Lung (tissue), 12 donors: ENCODE measurements around the gene ANGPTL2. TPM values are rescaled to one million over a fixed set of nuclear protein-coding genes. Genes with fewer than 3 reads are reported as not detected.

Source experiments
- ATAC-seq: fragments of 200-7000 bp; cut with Tn5 transposase; one replicate; pipeline ENCODE4 v1.9.1; 2020; ENCODE audit warnings: moderate number of reproducible peaks; ENCODE audit not compliant: insufficient read depth, low FRiP score
- DNase-seq, 3 donors: peaks; one replicate each; pipeline ENCODE4 v3.0.0-alpha.2; 2013 to 2017
- H3K27ac ChIP-seq, 2 donors: one replicate each; pipeline ENCODE4 v1.5.1; 2013; ENCODE audit warnings: mild to moderate bottlenecking in 2 of 2, moderate library complexity in 2 of 2, control low read depth in 1 of 2, inconsistent platforms in 1 of 2, low read depth in 1 of 2, low read length in 1 of 2
- H3K27me3 ChIP-seq, 3 donors: one replicate each; pipeline ENCODE4 v1.5.1; 2013; ENCODE audit warnings: low read length in 2 of 3; ENCODE audit not compliant: control insufficient read depth in 3 of 3, insufficient read depth in 3 of 3
- H3K36me3 ChIP-seq, 4 donors: one replicate each; pipeline ENCODE4 v1.5.1; 2013; ENCODE audit warnings: low read length in 4 of 4, mild to moderate bottlenecking in 1 of 4, moderate library complexity in 1 of 4; ENCODE audit not compliant: control insufficient read depth in 4 of 4, insufficient read depth in 4 of 4
- H3K4me1 ChIP-seq, 5 donors: one replicate each; pipeline ENCODE4 v1.5.1; 2013; ENCODE audit warnings: low read length in 5 of 5, mild to moderate bottlenecking in 2 of 5, moderate library complexity in 1 of 5; ENCODE audit not compliant: control insufficient read depth in 5 of 5, insufficient read depth in 5 of 5
- H3K4me3 ChIP-seq: one replicate; pipeline ENCODE4 v1.5.1; 2013; ENCODE audit warnings: mild to moderate bottlenecking, control low read depth, moderate library complexity
- H3K9ac ChIP-seq, 2 donors: one replicate each; pipeline ENCODE4 v1.5.1; 2013; ENCODE audit warnings: low read length in 2 of 2, control low read depth in 1 of 2; ENCODE audit not compliant: insufficient read depth in 1 of 2
- H3K9me3 ChIP-seq, 4 donors: one replicate each; pipeline ENCODE4 v1.5.1; 2013; ENCODE audit warnings: low read length in 3 of 4, mild to moderate bottlenecking in 1 of 4, moderate library complexity in 1 of 4; ENCODE audit not compliant: control insufficient read depth in 4 of 4, insufficient read depth in 3 of 4
- WGBS, 2 donors: extraction: QIAGEN DNeasy Blood & Tissue Kit; methylation state at CpG; one replicate each; pipeline ENCODE4 v1.1.7; 2013; 5-methylcytosine and 5-hydroxymethylcytosine counted together
- polyA plus RNA-seq, 2 donors: library from polyadenylated mRNA; stranded (reverse); fragments of 200-250 nt; gene quantifications; one replicate each; pipeline ENCODE4 v1.2.1, GENCODE V29; 2013
- total RNA-seq, 2 donors: library from RNA; depleted of rRNA in 1 of 2; stranded (reverse); fragments of >200 nt in 1 of 2; gene quantifications; one replicate each; pipeline ENCODE4 v1.2.1, GENCODE V29; 2014 to 2021
- TF ChIP-seq, protein P1 (sequence below): IDR thresholded peaks from 2 replicates; pipeline ENCODE4 v1.5.1; 2012; ENCODE audit warnings: mild to moderate bottlenecking; ENCODE audit errors: control extremely low read depth, extremely low read depth
- donor health status: control.
- donor health status: control.
- donor health status: Bipolar disorder and iron deficiency.
- donor health status: healthy.
- donor health status: DM: yes; HTN: yes; CAD: no.

ANGPTL2 gene
- total and polyA plus RNA-seq, 4 donors = 7.5 to 18.8 (median 11.0) TPM

DNA sequence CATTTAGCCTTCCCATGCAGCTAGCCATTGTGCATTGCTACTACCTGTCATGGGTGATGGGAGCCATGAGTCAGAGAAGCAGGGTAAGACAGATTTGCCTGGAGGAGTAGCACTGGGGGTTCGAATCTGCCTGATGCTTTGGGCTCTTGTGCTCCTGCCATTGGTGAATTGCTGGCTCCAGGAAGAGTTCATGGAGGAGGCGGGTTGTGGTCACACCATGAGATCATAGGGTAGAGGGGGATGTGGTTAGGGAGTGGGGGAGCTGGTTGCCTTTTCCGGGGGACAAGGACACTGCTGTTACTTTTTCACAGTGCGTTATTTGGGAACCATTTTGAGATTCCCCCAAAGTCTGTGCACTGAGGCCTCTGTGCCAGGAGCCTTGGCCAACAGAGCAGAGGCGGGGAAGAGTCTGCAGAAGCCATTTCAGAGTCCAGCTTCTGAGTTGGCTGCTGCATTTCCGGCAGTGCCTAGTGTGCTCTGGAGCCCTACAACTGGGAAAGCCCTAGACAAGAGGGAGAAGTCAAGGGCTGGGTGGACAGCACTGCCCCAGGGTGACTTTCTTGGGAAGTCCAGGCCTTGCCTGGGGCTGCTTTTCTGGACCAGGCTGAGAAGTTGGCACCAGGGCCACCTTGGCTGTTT lies 6.2 kb downstream of the ANGPTL2 start:
- H3K27me3 ChIP-seq = no peaks in the 10 kb centered on the region
- no peak for ATAC-seq
- H3K4me1 ChIP-seq = peaks cover 17 to 37% (median 23%) of the 10 kb centered on the region in 5 donors
- peaks cover 0 to 2% (median 0%) of the 10 kb centered on the region in 4 donors for H3K9me3 ChIP-seq
- TF ChIP-seq, protein P1, sequence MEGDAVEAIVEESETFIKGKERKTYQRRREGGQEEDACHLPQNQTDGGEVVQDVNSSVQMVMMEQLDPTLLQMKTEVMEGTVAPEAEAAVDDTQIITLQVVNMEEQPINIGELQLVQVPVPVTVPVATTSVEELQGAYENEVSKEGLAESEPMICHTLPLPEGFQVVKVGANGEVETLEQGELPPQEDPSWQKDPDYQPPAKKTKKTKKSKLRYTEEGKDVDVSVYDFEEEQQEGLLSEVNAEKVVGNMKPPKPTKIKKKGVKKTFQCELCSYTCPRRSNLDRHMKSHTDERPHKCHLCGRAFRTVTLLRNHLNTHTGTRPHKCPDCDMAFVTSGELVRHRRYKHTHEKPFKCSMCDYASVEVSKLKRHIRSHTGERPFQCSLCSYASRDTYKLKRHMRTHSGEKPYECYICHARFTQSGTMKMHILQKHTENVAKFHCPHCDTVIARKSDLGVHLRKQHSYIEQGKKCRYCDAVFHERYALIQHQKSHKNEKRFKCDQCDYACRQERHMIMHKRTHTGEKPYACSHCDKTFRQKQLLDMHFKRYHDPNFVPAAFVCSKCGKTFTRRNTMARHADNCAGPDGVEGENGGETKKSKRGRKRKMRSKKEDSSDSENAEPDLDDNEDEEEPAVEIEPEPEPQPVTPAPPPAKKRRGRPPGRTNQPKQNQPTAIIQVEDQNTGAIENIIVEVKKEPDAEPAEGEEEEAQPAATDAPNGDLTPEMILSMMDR = no peak
- no peak overlapping the region for H3K27ac ChIP-seq
- H3K36me3 ChIP-seq = peaks cover 0 to 3% (median under 1%) of the 10 kb centered on the region in 4 donors
- H3K9ac ChIP-seq = no peak overlapping the region
- DNase-seq = no peak
- H3K4me3 ChIP-seq = no peak overlapping the region
- 83 to 87% methylated on average over 6 of the region's 6 CpGs for WGBS, 2 donors

DNA sequence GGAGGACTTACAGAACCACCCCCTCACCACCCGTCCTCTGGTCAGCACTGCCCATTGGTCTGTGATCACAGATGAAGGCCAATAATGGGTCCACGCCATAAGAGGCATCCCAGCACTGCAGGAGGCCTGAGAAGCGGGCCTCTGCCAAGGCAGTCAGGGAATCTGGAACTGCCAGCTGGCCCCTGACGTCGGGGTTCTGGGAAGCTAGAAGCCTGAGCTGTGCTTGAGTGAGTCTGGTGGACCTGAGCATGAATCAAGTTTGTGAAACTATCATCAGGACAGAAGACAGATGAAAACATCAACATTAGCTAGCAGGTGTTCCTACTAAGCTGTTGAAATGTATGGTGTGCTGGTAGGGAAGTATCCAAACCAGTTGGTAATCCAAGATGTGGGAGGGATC lies 7.8 kb downstream of the ANGPTL2 start:
- Histone ChIP-seq H3K9me3 (peaks cover 0 to 2% (median 0%) of the 10 kb centered on the region in 4 donors), H3K9ac (no peak overlapping the region), H3K27me3 (no peaks in the 10 kb centered on the region), H3K4me3 (no peak overlapping the region), H3K4me1 (peaks cover 13 to 36% (median 18%) of the 10 kb centered on the region in 5 donors), H3K36me3 (peaks cover 0 to 3% (median under 1%) of the 10 kb centered on the region in 4 donors), H3K27ac (peak overlapping the region in 1 of 2 donors; percentile 16)
- 92 to 97% methylated on average over 5 of the region's 5 CpGs for WGBS, 2 donors
- no peak for DNase-seq
- ATAC-seq = no peak
- TF ChIP-seq, protein P1 = no peak

DNA sequence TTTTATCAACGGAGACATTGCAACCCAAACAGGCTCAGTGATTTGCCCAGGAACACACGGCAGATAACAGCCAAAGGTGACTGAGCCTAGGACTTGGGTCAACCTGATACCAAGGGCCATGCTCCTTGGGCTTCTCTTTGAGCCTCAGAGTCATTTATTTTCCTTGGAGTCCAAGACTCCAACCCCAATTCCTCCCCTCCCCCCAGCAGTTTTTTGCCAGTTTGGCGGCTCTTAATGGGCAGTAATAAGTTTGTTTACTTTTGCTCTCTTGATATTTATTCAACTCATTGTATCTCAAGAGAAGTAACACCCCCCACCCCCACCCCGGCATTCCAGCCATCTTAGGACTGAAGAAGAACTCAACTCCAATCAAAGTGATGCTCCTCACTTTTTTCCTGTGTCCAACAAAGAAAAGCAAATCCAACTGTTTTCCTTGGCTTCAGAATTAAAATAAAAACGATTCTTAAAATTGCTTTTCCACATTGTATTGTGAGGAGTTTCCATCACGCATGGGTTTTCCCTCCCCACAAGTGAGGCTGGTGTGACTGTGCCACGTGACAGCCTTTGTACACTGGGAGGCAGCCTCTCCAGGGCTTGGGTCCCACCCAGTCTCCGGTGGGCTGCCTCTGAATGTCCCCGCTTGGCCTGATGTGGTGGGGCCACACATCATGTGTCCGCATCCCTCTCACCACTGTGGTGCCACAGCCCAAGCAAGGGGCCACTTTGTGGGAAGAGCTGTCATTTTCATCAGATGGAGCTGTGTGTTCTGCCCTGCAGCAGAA lies 9.1 kb downstream of the ANGPTL2 start:
- ATAC-seq (no peak), DNase-seq (peak; percentile 67 to 75 (median 73))
- H3K9me3 ChIP-seq = peaks cover 0 to 2% (median 0%) of the 10 kb centered on the region in 4 donors
- WGBS, 2 donors = 64 to 82% methylated on average over 10 of the region's 10 CpGs
- peaks cover 0 to 3% (median 1%) of the 10 kb centered on the region in 4 donors for H3K36me3 ChIP-seq
- H3K4me3 ChIP-seq = no peak overlapping the region
- no peak overlapping the region for H3K27ac ChIP-seq
- H3K4me1 ChIP-seq = peaks cover 13 to 32% (median 18%) of the 10 kb centered on the region in 5 donors
- no peak overlapping the region for H3K9ac ChIP-seq
- TF ChIP-seq, protein P1 = no peak
- no peaks in the 10 kb centered on the region for H3K27me3 ChIP-seq
